SK-N-SH treated with all-trans-retinoic acid at 6 μM for 48 hours (cell line): ENCODE data around the gene ZNF664.

Experiments
- ATAC-seq: fragments of 200-7000 bp; cut with Tn5 transposase; 3 replicates; pipeline ENCODE4 v1.9.1; 2020; ENCODE audit warnings: mild to moderate bottlenecking, moderate library complexity
- ARNTL ChIP-seq: fragments of 450-650 bp; formaldehyde crosslinking; IDR thresholded peaks from 2 replicates; pipeline ENCODE4 v1.5.0; 2020; ENCODE audit warnings: low read depth, mild to moderate bottlenecking, moderate library complexity, borderline replicate concordance
- BACH2 ChIP-seq: fragments of 250-450 bp; sonication (Bioruptor Pico); IDR thresholded peaks from 2 replicates; pipeline ENCODE4 v1.9.0; 2021; ENCODE audit warnings: mild to moderate bottlenecking, borderline replicate concordance
- CSDC2 ChIP-seq: fragments of 250-450 bp; sonication (Bioruptor Pico); IDR thresholded peaks from 2 replicates; pipeline ENCODE4 v1.5.0; 2020; ENCODE audit warnings: mild to moderate bottlenecking, moderate library complexity
- ISL1 ChIP-seq: fragments of 250-450 bp; sonication (Bioruptor Pico); IDR thresholded peaks from 2 replicates; pipeline ENCODE4 v2.1.2; 2022; ENCODE audit warnings: mild to moderate bottlenecking, moderate library complexity
- OSR1 ChIP-seq: fragments of 250-450 bp; sonication (Bioruptor Pico); IDR thresholded peaks from 2 replicates; pipeline ENCODE4 v1.8.0; 2022; ENCODE audit warnings: moderate library complexity, mild to moderate bottlenecking, inconsistent platforms
- PPARA ChIP-seq: fragments of 250-450 bp; sonication (Bioruptor Pico); IDR thresholded peaks from 2 replicates; pipeline ENCODE4 v1.5.0; 2020; ENCODE audit warnings: mild to moderate bottlenecking, borderline replicate concordance
- RARB ChIP-seq: fragments of 250-450 bp; sonication (Bioruptor Pico); IDR thresholded peaks from 2 replicates; pipeline ENCODE4 v1.8.0; 2021; ENCODE audit warnings: mild to moderate bottlenecking, moderate library complexity
- TOX ChIP-seq: fragments of 250-450 bp; sonication (Bioruptor Pico); IDR thresholded peaks from 2 replicates; pipeline ENCODE4 v1.8.0; 2021; ENCODE audit warnings: mild to moderate bottlenecking, moderate library complexity, borderline replicate concordance
- ZC3H10 ChIP-seq: fragments of 250-450 bp; sonication (Bioruptor Pico); IDR thresholded peaks from 2 replicates; pipeline ENCODE4 v1.5.1; 2021; ENCODE audit warnings: mild to moderate bottlenecking, moderate library complexity
- ZFP3 ChIP-seq: fragments of 250-450 bp; sonication (Bioruptor Pico); IDR thresholded peaks from 2 replicates; pipeline ENCODE4 v1.5.0; 2020; ENCODE audit warnings: mild to moderate bottlenecking, moderate library complexity
- ZFP30 ChIP-seq: fragments of 450-650 bp; formaldehyde crosslinking; IDR thresholded peaks from 2 replicates; pipeline ENCODE4 v1.5.0; 2022; ENCODE audit warnings: mild to moderate bottlenecking, moderate library complexity
- ZNF565 ChIP-seq: fragments of 450-650 bp; formaldehyde crosslinking; conservative IDR thresholded peaks from 2 replicates; pipeline ENCODE4 v1.5.0; 2020; ENCODE audit warnings: low read depth, mild to moderate bottlenecking, moderate library complexity
- ZNF70 ChIP-seq: fragments of 450-650 bp; formaldehyde crosslinking; IDR thresholded peaks from 2 replicates; pipeline ENCODE4 v1.5.0; 2020; ENCODE audit warnings: mild to moderate bottlenecking, moderate library complexity
- ZNF8 ChIP-seq: fragments of 450-650 bp; formaldehyde crosslinking; IDR thresholded peaks from 2 replicates; pipeline ENCODE4 v1.5.0; 2020; ENCODE audit warnings: mild to moderate bottlenecking, moderate library complexity
- TF ChIP-seq, protein P1 (sequence below): fragments of 250-450 bp; sonication (Bioruptor Pico); IDR thresholded peaks from 2 replicates; pipeline ENCODE4 v1.5.0; 2020; ENCODE audit warnings: mild to moderate bottlenecking, moderate library complexity
- TF ChIP-seq, protein P2 (sequence below): fragments of 250-450 bp; sonication (Bioruptor Pico); IDR thresholded peaks from 2 replicates; pipeline ENCODE4 v1.5.1; 2020; ENCODE audit warnings: low read depth, mild to moderate bottlenecking, moderate library complexity
- TF ChIP-seq, protein P3 (sequence below): fragments of 250-450 bp; sonication (Bioruptor Pico); IDR thresholded peaks from 2 replicates; pipeline ENCODE4 v1.8.0; 2021; ENCODE audit warnings: low read depth, mild to moderate bottlenecking, moderate library complexity, borderline replicate concordance
- TF ChIP-seq, protein P4 (sequence below): fragments of 250-450 bp; sonication (Bioruptor Pico); IDR thresholded peaks from 2 replicates; pipeline ENCODE4 v1.8.0; 2020; ENCODE audit warnings: mild to moderate bottlenecking, moderate library complexity, borderline replicate concordance

The ZNF664 gene

DNA sequence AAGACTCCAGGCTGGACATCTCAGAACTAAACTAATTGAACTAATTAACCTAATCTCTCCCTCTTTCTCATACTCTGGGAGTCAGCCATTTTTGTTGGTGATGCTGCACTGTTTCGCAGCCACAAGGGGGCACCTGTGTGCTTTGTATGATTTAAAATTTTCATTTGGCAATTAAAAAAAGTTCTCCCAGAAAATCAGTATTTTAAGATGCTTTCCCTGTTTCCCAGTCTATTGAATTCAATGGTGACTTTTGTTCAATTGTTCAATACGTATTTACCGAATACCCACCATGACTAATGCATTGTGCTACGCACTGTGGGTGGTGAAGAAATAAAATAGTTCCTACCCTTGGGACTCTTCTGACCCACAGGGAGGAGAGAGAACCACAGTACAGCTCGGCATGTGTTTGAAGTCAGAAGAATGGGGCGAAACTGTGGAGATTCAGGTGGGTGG, 63.7 kb downstream of the ZNF664 start (continued):
- TF ChIP-seq, protein P1, sequence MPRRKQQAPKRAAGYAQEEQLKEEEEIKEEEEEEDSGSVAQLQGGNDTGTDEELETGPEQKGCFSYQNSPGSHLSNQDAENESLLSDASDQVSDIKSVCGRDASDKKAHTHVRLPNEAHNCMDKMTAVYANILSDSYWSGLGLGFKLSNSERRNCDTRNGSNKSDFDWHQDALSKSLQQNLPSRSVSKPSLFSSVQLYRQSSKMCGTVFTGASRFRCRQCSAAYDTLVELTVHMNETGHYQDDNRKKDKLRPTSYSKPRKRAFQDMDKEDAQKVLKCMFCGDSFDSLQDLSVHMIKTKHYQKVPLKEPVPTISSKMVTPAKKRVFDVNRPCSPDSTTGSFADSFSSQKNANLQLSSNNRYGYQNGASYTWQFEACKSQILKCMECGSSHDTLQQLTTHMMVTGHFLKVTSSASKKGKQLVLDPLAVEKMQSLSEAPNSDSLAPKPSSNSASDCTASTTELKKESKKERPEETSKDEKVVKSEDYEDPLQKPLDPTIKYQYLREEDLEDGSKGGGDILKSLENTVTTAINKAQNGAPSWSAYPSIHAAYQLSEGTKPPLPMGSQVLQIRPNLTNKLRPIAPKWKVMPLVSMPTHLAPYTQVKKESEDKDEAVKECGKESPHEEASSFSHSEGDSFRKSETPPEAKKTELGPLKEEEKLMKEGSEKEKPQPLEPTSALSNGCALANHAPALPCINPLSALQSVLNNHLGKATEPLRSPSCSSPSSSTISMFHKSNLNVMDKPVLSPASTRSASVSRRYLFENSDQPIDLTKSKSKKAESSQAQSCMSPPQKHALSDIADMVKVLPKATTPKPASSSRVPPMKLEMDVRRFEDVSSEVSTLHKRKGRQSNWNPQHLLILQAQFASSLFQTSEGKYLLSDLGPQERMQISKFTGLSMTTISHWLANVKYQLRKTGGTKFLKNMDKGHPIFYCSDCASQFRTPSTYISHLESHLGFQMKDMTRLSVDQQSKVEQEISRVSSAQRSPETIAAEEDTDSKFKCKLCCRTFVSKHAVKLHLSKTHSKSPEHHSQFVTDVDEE: no peak
- TF ChIP-seq, protein P2, sequence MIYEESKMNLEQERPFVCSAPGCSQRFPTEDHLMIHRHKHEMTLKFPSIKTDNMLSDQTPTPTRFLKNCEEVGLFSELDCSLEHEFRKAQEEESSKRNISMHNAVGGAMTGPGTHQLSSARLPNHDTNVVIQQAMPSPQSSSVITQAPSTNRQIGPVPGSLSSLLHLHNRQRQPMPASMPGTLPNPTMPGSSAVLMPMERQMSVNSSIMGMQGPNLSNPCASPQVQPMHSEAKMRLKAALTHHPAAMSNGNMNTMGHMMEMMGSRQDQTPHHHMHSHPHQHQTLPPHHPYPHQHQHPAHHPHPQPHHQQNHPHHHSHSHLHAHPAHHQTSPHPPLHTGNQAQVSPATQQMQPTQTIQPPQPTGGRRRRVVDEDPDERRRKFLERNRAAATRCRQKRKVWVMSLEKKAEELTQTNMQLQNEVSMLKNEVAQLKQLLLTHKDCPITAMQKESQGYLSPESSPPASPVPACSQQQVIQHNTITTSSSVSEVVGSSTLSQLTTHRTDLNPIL (CRISPR knock-in tag): no peak
- TF ChIP-seq ZFP30 (CRISPR knock-in tag): no peak
- no peak for TF ChIP-seq ZC3H10 (CRISPR knock-in tag)
- no peak for TF ChIP-seq PPARA (CRISPR knock-in tag)
- TF ChIP-seq ZNF565 (CRISPR knock-in tag): no peak
- TF ChIP-seq ZFP3: no peak
- no peak for TF ChIP-seq ZNF8
- TF ChIP-seq ZNF70 (CRISPR knock-in tag): no peak
- TF ChIP-seq, all 23 proteins: peak for 0

DNA sequence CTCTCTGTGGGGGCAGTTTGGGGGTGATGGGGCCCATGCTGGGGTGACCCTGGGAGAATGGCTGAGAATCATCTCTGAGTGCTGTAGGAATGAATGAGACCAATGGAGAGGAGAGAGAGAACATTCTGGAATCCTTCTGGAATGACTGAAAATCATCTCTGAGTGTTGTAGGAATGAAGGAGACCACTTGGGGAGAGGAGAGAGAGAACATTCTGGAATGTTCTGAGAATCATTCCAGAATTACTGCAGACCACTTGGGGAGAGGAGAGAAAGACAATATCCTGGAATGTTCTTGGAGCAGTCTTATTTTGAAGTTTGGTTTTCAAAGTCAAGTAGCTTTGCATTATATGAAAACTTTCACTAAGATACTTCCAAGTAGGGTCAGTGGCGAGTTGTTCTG, 64.3 kb downstream of the ZNF664 start:
- ATAC-seq: no peak
- no peak for TF ChIP-seq CSDC2 (CRISPR knock-in tag)
- TF ChIP-seq RARB (CRISPR knock-in tag): no peak
- TF ChIP-seq ZNF565 (CRISPR knock-in tag): no peak
- no peak for TF ChIP-seq ARNTL
- TF ChIP-seq OSR1 (CRISPR knock-in tag): no peak
- no peak for TF ChIP-seq ZFP30 (CRISPR knock-in tag)
- TF ChIP-seq ZC3H10 (CRISPR knock-in tag): no peak
- TF ChIP-seq, protein P1: no peak
- no peak for TF ChIP-seq ZFP3

DNA sequence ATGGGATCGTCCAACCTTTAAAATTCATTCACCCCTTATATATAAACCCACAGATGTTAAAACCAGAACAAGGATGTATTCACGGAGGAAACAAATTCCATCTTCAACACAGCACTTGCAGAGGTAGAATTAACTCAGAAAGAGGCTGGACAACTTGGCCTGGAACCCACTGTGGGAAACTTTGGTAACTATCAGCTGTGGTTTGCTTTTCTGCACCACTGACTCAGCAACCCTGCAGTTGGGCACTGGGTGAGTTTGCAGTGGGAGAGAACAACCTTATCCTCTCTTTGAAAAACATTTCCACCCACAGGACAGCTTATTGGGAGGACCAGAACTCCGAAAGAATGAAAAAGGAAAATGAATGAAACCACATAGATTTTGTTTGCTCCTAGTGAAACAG, 66.3 kb downstream of the ZNF664 start:
- TF ChIP-seq, protein P3, sequence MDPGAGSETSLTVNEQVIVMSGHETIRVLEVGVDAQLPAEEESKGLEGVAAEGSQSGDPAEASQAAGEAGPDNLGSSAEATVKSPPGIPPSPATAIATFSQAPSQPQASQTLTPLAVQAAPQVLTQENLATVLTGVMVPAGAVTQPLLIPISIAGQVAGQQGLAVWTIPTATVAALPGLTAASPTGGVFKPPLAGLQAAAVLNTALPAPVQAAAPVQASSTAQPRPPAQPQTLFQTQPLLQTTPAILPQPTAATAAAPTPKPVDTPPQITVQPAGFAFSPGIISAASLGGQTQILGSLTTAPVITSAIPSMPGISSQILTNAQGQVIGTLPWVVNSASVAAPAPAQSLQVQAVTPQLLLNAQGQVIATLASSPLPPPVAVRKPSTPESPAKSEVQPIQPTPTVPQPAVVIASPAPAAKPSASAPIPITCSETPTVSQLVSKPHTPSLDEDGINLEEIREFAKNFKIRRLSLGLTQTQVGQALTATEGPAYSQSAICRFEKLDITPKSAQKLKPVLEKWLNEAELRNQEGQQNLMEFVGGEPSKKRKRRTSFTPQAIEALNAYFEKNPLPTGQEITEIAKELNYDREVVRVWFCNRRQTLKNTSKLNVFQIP (CRISPR knock-in tag): no peak
- TF ChIP-seq PPARA (CRISPR knock-in tag): no peak
- TF ChIP-seq, protein P4, sequence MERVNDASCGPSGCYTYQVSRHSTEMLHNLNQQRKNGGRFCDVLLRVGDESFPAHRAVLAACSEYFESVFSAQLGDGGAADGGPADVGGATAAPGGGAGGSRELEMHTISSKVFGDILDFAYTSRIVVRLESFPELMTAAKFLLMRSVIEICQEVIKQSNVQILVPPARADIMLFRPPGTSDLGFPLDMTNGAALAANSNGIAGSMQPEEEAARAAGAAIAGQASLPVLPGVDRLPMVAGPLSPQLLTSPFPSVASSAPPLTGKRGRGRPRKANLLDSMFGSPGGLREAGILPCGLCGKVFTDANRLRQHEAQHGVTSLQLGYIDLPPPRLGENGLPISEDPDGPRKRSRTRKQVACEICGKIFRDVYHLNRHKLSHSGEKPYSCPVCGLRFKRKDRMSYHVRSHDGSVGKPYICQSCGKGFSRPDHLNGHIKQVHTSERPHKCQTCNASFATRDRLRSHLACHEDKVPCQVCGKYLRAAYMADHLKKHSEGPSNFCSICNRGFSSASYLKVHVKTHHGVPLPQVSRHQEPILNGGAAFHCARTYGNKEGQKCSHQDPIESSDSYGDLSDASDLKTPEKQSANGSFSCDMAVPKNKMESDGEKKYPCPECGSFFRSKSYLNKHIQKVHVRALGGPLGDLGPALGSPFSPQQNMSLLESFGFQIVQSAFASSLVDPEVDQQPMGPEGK (CRISPR knock-in tag): no peak
- TF ChIP-seq, protein P2 (CRISPR knock-in tag): no peak
- ATAC-seq: no peak

DNA sequence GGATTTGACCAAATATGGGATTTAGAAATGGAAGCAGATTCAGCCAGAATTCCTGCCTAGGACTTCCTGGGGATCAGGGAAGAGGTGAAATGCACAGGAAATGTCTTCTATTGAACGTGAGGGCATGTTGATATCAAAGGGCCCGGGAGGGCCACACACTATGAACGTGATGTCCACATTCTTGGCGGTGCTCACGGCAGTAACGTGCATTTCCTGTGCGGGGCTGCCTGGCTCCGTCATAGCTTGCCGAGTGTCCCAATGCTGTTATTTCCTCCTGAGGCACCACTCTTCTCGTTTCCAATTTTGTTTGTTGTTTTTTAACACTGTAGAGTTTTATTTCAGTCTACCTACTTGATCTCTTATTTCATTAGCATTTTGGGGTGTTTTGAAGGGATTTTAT, 67.3 kb downstream of the ZNF664 start:
- TF ChIP-seq PPARA (CRISPR knock-in tag): no peak
- TF ChIP-seq ZNF565 (CRISPR knock-in tag): no peak
- TF ChIP-seq ARNTL: no peak
- no peak for TF ChIP-seq ISL1 (CRISPR knock-in tag)
- no peak for TF ChIP-seq CSDC2 (CRISPR knock-in tag)
- TF ChIP-seq ZNF8: no peak
- no peak for TF ChIP-seq TOX (CRISPR knock-in tag)
- no peak for TF ChIP-seq BACH2 (CRISPR knock-in tag)
- TF ChIP-seq OSR1 (CRISPR knock-in tag): no peak
- no peak for TF ChIP-seq RARB (CRISPR knock-in tag)
- TF ChIP-seq ZC3H10 (CRISPR knock-in tag): no peak
- TF ChIP-seq, protein P4 (CRISPR knock-in tag): no peak
- no peak for ATAC-seq
